IPS-11a (cell line): ENCODE measurements around the gene HDC.

ENCODE experiments used
- H3K4me3 ChIP-seq: one replicate; pipeline ENCODE4 v1.5.1; 2013; ENCODE audit warnings: low read depth, low read length, control low read depth

HDC gene

GRCh38 chr15:50228866-50229265 lies 36.7 kb downstream of the HDC start:
- H3K4me3 ChIP-seq, result no peak overlapping the region

- H3K4me3 ChIP-seq, result no peak overlapping the region
These were observed 38.5 kb downstream of the HDC start for GRCh38 chr15:50227076-50227475.

- no peak overlapping the region for H3K4me3 ChIP-seq
These were observed 39.6 kb downstream of the HDC start for GRCh38 chr15:50225938-50226337.

- H3K4me3 ChIP-seq, result no peak overlapping the region
These were observed 40.5 kb downstream of the HDC start for GRCh38 chr15:50225057-50225456.

- no peak overlapping the region for H3K4me3 ChIP-seq
These were observed 40.9 kb downstream of the HDC start for GRCh38 chr15:50224606-50225005.

GRCh38 chr15:50222181-50222580 lies 43.3 kb downstream of the HDC start:
- no peak overlapping the region for H3K4me3 ChIP-seq

- no peak overlapping the region for H3K4me3 ChIP-seq
These were observed 45.7 kb downstream of the HDC start for GRCh38 chr15:50219820-50220219.

- no peak overlapping the region for H3K4me3 ChIP-seq
These were observed 46.8 kb downstream of the HDC start for GRCh38 chr15:50218691-50219090.

GRCh38 chr15:50218291-50218690 lies 47.2 kb downstream of the HDC start:
- no peak overlapping the region for H3K4me3 ChIP-seq

GRCh38 chr15:50210462-50211157 lies 54.9 kb downstream of the HDC start:
- no peak overlapping the region for H3K4me3 ChIP-seq

GRCh38 chr15:50209809-50210208 lies 55.7 kb downstream of the HDC start:
- no peak overlapping the region for H3K4me3 ChIP-seq

GRCh38 chr15:50206020-50206419 lies 59.5 kb downstream of the HDC start:
- H3K4me3 ChIP-seq, result no peak overlapping the region

GRCh38 chr15:50202003-50202402 lies 63.5 kb downstream of the HDC start:
- no peak overlapping the region for H3K4me3 ChIP-seq

- no peak overlapping the region for H3K4me3 ChIP-seq
These were observed 72.5 kb downstream of the HDC start for GRCh38 chr15:50192926-50193620.

GRCh38 chr15:50192164-50192563 lies 73.4 kb downstream of the HDC start:
- no peak overlapping the region for H3K4me3 ChIP-seq
